ENCODE measurements around the gene USE1.

- no peak for TF ChIP-seq CTCF (IDR thresholded peaks at IDR 0.05; ENCODE audit: insufficient read depth, low read length, poor library complexity, severe bottlenecking)
- no peak for TF ChIP-seq EZH2phosphoT487 (conservative IDR thresholded peaks at IDR 0.05; ENCODE audit: low read length)
These were observed 21.8 kb downstream of the USE1 start for GRCh38 chr19:17236811-17237543.
